Ishikawa (cell line): ENCODE measurements around the gene TLCD3A.

Experiments used
- CEBPB ChIP-seq: IDR thresholded peaks from 2 replicates; pipeline ENCODE4 v1.6.1; 2012
- CREB1 ChIP-seq: IDR thresholded peaks from 2 replicates; pipeline ENCODE4 v1.6.1; 2012; ENCODE audit warnings: low read depth
- EP300 ChIP-seq: IDR thresholded peaks from 2 replicates; pipeline ENCODE4 v1.6.1; 2012; ENCODE audit warnings: borderline replicate concordance
- NFIC ChIP-seq: IDR thresholded peaks from 2 replicates; pipeline ENCODE4 v1.6.1; 2012
- RAD21 ChIP-seq: IDR thresholded peaks from 2 replicates; pipeline ENCODE4 v1.6.1; 2012; ENCODE audit warnings: low read depth
- TAF1 ChIP-seq: IDR thresholded peaks from 2 replicates; pipeline ENCODE4 v1.6.1; 2012; ENCODE audit warnings: low read depth, mild to moderate bottlenecking
- TF ChIP-seq, protein P1 (sequence below): IDR thresholded peaks from 2 replicates; pipeline ENCODE4 v1.6.1; 2012
- TF ChIP-seq, protein P2 (sequence below): IDR thresholded peaks from 2 replicates; pipeline ENCODE4 v1.6.1; 2012; ENCODE audit warnings: low read depth, mild to moderate bottlenecking

DNA sequence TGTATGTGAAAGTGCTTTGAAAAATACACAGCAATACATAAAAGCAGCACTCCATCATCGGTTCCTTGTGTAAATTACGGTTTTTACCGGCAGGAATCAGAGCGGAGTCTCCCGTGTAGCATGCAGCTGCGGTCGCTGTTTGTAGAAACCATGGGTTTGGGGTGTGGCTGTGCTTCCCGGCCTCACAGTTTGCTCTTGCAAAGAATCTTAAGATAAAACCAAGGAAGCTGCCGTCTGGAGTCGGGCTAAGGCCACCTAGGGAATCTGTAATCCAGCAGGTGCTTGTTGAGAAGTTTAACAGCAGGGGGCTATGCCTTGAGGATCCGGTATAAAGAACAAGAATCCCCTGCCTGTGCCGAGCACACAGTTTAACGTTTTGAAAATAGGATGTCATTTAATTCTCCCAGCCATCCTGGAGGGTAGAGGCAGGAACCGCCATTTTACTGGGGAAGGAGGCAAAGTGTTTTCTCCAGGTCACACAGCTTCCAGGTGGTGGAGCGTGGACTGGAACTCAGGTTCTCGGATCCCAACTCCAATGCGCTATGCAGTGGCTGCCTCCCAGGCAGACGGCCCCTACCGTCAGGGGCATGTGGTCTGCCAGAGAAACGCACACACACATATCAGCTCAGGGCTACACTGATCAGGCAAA, 6.0 kb upstream of the TLCD3A start:
- no peak for TF ChIP-seq CREB1
- no peak for TF ChIP-seq TAF1
- TF ChIP-seq, protein P1, sequence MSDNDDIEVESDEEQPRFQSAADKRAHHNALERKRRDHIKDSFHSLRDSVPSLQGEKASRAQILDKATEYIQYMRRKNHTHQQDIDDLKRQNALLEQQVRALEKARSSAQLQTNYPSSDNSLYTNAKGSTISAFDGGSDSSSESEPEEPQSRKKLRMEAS, result no peak
- TF ChIP-seq, protein P2, sequence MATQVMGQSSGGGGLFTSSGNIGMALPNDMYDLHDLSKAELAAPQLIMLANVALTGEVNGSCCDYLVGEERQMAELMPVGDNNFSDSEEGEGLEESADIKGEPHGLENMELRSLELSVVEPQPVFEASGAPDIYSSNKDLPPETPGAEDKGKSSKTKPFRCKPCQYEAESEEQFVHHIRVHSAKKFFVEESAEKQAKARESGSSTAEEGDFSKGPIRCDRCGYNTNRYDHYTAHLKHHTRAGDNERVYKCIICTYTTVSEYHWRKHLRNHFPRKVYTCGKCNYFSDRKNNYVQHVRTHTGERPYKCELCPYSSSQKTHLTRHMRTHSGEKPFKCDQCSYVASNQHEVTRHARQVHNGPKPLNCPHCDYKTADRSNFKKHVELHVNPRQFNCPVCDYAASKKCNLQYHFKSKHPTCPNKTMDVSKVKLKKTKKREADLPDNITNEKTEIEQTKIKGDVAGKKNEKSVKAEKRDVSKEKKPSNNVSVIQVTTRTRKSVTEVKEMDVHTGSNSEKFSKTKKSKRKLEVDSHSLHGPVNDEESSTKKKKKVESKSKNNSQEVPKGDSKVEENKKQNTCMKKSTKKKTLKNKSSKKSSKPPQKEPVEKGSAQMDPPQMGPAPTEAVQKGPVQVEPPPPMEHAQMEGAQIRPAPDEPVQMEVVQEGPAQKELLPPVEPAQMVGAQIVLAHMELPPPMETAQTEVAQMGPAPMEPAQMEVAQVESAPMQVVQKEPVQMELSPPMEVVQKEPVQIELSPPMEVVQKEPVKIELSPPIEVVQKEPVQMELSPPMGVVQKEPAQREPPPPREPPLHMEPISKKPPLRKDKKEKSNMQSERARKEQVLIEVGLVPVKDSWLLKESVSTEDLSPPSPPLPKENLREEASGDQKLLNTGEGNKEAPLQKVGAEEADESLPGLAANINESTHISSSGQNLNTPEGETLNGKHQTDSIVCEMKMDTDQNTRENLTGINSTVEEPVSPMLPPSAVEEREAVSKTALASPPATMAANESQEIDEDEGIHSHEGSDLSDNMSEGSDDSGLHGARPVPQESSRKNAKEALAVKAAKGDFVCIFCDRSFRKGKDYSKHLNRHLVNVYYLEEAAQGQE, result no peak
- no peak for TF ChIP-seq NFIC
- TF ChIP-seq CEBPB, result no peak
- TF ChIP-seq RAD21, result no peak
- TF ChIP-seq EP300, result no peak
